Skeletal muscle tissue (tissue), 4 donors: ENCODE measurements around the gene PPARD. TPM values are rescaled to one million over a fixed set of nuclear protein-coding genes. Genes with fewer than 3 reads are reported as not detected.

Experiments used
- H3K27ac ChIP-seq: one replicate; pipeline ENCODE4 v1.7.0; 2013; ENCODE audit warnings: mild to moderate bottlenecking, low read depth, low read length, inconsistent platforms
- H3K27me3 ChIP-seq, 3 donors: one replicate each; pipeline ENCODE4 v1.7.0; 2013; ENCODE audit warnings: low read length in 3 of 3; ENCODE audit not compliant: control insufficient read depth in 3 of 3, insufficient read depth in 3 of 3
- H3K36me3 ChIP-seq, 3 donors: one replicate each; pipeline ENCODE4 v1.7.0; 2013; ENCODE audit warnings: low read length in 3 of 3; ENCODE audit not compliant: control insufficient read depth in 3 of 3, insufficient read depth in 3 of 3
- H3K4me1 ChIP-seq, 3 donors: one replicate each; pipeline ENCODE4 v1.7.0; 2013; ENCODE audit warnings: low read length in 3 of 3, mild to moderate bottlenecking in 3 of 3; ENCODE audit not compliant: control insufficient read depth in 3 of 3, insufficient read depth in 3 of 3
- H3K4me3 ChIP-seq, 3 donors: one replicate each; pipeline ENCODE4 v1.7.0; 2013; ENCODE audit warnings: low read length in 3 of 3
- H3K9ac ChIP-seq, 3 donors: one replicate each; pipeline ENCODE4 v1.7.0; 2013; ENCODE audit warnings: low read length in 3 of 3, mild to moderate bottlenecking in 3 of 3, moderate library complexity in 2 of 3, low read depth in 1 of 3
- H3K9me3 ChIP-seq, 3 donors: one replicate each; pipeline ENCODE4 v1.7.0; 2013; ENCODE audit warnings: low read length in 3 of 3; ENCODE audit not compliant: control insufficient read depth in 3 of 3
- total RNA-seq: library from RNA; depleted of rRNA; stranded (reverse); fragments of >200 nt; gene quantifications from one replicate; pipeline ENCODE4 v1.2.3, GENCODE V29; 2014
- donor health status: Osteomylitis.

The PPARD gene
- total RNA-seq, 1 donor from 2014 or later, result 2.6 TPM

DNA sequence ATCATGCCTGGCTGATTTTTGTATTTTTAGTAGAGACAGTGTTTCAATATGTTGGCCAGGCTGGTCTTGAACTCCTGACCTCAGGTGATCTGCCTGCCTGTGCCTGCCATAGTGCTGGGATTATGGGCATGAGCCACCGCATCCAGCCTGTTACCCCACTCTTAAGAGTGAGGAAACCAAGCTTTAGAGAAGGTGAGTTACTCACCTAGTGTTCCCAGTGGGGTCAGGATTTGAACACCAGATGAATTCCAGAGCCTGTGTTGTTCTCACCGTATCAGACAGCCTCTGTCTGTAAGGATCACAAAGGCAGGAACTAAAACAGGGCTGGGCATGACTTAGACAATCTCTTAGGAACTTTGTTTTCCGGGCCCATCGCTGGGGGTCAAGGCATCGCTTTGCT, 100.3 kb downstream of the PPARD start:
- H3K4me3 ChIP-seq, result no peak overlapping the region
- H3K27ac ChIP-seq, result no peak overlapping the region
- H3K36me3 ChIP-seq, result peaks cover 0 to 2% (median 0%) of the 10 kb centered on the region in 3 donors
- H3K9ac ChIP-seq, result no peak overlapping the region
- H3K27me3 ChIP-seq, result no peaks in the 10 kb centered on the region
- no peaks in the 10 kb centered on the region for H3K4me1 ChIP-seq
- H3K9me3 ChIP-seq, result no peaks in the 10 kb centered on the region

DNA sequence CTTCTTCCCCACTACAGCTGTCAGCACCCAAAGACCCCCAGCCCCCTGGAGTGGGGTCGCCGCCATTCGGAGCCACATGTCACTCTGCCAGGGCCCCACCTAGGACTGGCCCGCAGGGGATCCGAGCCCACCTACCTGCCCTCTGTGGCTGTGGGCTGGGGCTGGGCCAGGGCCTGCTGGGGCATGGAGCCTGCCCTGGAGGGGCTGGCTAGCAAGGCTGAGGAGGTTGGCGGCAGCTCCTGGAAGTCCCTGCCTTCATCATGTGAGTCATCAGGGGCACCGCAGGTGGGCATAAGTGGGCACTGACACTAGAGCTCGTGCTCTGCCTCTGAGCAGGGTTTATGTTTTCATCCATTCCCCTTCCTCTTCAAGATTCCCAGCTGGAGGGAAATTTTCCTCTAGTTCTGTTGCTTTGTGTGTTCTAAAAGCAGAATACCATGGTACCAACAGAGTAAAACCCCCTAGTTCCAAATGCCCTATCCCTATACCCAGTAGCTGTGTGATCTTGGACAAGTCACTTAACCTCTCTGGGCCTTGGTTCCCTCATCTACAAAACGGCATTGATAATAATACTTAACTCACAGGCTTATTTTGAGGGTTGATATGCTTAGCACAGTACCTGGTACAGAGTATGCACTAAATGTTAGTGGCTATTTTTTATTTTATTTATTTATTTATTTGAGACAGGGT, 101.1 kb downstream of the PPARD start:
- H3K27me3 ChIP-seq, result no peaks in the 10 kb centered on the region

DNA sequence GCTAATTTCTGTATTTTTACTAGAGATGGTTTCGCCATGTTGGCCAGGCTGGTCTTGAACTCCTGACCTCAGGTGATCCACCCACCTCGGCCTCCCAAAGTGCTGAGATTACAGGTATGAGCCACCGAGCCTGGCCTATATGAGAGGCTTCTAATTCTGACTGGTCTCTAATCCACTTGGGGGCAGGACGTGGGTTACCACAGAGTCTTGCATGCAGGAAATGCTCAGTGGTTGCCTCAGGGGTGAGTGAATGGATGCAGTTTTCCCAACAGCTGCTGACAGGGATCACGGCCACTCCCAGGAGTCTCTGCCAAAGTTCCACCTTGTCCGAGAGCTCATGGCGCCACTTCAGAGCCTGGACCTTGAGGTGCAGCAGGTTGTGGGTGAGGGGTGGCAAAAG, 103.3 kb downstream of the PPARD start:
- H3K27ac ChIP-seq, result no peak overlapping the region
- no peaks in the 10 kb centered on the region for H3K4me1 ChIP-seq
- no peak overlapping the region for H3K9ac ChIP-seq
- no peaks in the 10 kb centered on the region for H3K27me3 ChIP-seq
- peaks cover 0 to 2% (median 0%) of the 10 kb centered on the region in 3 donors for H3K36me3 ChIP-seq
- no peaks in the 10 kb centered on the region for H3K9me3 ChIP-seq
- no peak overlapping the region for H3K4me3 ChIP-seq

More for the DNA sequence above, 101.1 kb downstream of the PPARD start:
- no peak overlapping the region for H3K9ac ChIP-seq
- no peak overlapping the region for H3K4me3 ChIP-seq
- H3K9me3 ChIP-seq, result no peaks in the 10 kb centered on the region
- H3K27ac ChIP-seq, result no peak overlapping the region
- no peaks in the 10 kb centered on the region for H3K4me1 ChIP-seq
- peaks cover 0 to 2% (median 0%) of the 10 kb centered on the region in 3 donors for H3K36me3 ChIP-seq

DNA sequence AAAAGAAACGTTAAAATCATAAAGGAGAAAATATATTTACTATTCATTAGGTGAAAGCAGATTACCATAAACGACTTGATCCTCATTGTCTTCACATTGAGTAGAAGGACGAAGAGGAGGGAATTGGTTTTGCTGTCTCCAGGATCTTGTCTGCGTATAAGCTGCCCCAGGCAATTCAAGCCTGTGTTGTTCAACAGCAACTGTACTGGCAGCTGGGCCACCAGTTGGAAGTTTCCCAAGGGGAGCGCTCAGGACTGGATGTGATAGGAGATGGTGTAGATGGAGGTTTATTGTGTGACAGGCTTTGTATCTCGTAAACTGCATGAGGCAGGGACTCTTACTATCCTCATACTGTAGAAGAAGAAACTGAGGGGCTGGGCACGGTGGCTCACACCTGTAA, 105.8 kb downstream of the PPARD start:
- no peaks in the 10 kb centered on the region for H3K27me3 ChIP-seq
- peak overlapping the region in 1 of 3 donors; percentile 20 for H3K9ac ChIP-seq
- no peak overlapping the region for H3K4me3 ChIP-seq
- peaks cover 3 to 11% (median 11%) of the 10 kb centered on the region in 3 donors for H3K4me1 ChIP-seq
- H3K9me3 ChIP-seq, result no peaks in the 10 kb centered on the region
- no peak overlapping the region for H3K27ac ChIP-seq
- peaks cover 0 to 2% (median 0%) of the 10 kb centered on the region in 3 donors for H3K36me3 ChIP-seq

DNA sequence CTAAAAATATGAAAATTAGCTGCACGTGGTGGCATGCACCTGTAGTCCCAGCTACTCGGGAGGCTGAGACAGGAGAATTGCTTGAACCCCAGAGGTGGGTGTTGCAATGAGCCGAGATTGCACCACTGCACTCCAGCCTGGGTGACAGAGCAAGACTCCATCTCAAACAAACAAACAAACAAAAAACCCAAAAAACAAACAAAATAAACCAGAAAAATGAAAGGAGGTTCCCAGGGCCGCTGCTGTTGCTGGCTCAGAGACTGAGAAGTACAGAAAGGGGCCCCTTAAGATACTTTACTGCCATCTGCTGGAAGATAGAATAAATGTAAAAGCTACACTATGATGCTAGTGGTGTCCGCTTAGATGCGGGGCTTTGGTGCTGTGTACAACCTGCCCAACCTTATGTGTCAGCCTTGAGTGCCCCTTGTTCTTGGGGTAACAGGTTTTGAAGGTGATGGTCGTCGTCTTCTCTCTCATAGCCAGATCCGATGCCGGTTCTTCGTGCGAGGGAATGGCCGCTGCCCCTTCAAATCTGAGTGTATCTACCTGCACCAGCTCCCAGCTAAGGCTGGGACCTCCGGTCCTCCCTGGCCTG, 107.0 kb downstream of the PPARD start:
- Histone ChIP-seq H3K9me3 (no peaks in the 10 kb centered on the region), H3K4me3 (no peak overlapping the region), H3K27ac (no peak overlapping the region), H3K27me3 (no peaks in the 10 kb centered on the region), H3K4me1 (peaks cover 14 to 23% (median 23%) of the 10 kb centered on the region in 3 donors), H3K9ac (no peak overlapping the region), H3K36me3 (peaks cover 0 to 2% (median 0%) of the 10 kb centered on the region in 3 donors)

DNA sequence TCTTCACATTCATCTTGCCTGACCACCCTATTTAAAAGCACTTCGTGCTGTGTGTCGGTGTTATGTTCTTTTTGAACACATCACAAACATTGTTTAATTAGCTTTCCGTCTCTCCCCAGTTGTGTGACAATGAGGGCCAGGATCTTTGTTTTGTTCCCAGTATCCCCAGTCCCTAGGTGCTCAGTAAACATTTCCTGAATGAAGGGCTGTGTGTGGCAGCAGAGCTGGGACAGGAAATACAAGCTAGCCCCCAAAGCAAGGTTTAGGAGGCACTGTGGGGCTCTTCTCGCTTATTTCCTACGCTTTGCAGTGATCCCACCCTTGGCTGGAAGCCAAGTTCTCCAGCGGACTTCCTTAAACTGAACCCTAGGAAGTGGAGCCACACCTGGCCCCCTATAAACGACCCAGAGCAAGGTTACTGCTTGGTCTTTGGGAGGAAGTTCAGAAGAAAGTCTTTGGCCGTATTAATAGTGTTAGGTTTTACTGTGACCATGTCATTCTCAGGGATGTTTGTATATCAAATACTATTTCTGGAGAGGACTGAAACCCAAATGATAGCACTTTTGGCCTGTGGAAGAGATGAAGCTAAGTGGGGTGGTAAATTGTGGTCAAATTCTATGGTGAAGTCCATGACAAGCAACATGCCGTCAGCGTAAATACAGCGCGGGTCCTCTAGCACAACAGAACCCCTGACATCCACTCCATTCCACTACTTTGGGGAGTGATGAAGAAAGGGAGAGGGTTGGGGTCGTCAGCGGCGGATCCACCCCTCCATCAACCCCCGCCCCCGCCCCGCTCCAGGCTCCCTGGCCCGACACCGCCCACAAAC, 109.2 kb downstream of the PPARD start:
- H3K9ac ChIP-seq, result no peak overlapping the region
- peak overlapping the region; percentile 77 for H3K27ac ChIP-seq

DNA sequence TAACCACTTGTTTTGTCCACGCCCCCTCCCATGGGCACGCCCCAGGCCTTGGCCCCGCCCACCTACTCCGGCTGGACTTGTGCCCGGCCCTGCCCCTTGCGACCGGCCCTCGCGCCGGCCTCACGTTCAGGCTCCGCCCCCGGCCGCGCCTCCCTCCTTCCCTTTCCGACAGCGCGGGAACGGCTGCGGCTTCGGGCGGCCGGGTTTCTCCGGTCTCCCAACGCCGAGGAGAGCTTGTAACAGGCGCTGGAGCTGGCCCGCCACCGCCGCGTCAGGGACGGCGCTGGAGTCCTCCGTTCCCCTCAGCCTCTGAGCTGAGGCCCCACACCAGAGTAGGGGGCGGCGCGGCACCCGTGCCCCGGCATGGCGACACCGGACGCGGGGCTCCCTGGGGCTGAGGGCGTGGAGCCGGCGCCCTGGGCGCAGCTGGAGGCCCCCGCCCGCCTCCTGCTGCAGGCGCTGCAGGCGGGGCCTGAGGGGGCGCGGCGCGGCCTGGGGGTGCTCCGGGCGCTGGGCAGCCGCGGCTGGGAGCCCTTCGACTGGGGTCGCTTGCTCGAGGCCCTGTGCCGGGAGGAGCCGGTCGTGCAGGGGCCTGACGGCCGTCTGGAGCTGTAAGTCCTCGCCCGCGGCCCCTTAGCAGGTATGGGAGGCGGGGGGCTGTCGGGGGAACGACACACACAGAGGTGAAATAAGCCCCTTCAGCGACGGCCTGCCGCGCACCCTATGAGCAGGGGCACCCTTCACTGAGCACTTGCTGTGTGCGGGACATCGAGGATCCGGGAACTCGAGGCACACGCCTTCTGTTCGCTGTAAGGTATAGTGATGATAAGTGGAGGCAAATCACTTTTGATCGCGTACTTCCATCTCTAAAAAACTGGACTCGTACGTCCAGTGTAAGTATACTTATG, 110.1 kb downstream of the PPARD start, which contains the start of gene FANCE:
Gene FANCE, plus strand, starts transcription at position 156 of the 908 bp plus-strand sequence. Its CDS starts 208 bp downstream, at position 364.
- H3K4me3 ChIP-seq, result peak within 1 kb of the TSS; percentile 66 to 79 (median 79)
- H3K9me3 ChIP-seq, result no peaks in the 10 kb centered on the region
- peaks cover 6 to 13% (median 8%) of the 10 kb centered on the region in 3 donors for H3K36me3 ChIP-seq
- H3K4me1 ChIP-seq, result peaks cover 31 to 37% (median 36%) of the 10 kb centered on the region in 3 donors
- no peaks in the 10 kb centered on the region for H3K27me3 ChIP-seq
- peak within 1 kb of the TSS; percentile 80 for H3K27ac ChIP-seq
- H3K9ac ChIP-seq, result peak within 1 kb of the TSS; percentile 54 to 81 (median 75)

More for the DNA sequence above, 109.2 kb downstream of the PPARD start:
- Histone ChIP-seq H3K4me1 (peaks cover 31 to 37% (median 36%) of the 10 kb centered on the region in 3 donors), H3K27me3 (no peaks in the 10 kb centered on the region), H3K4me3 (peak overlapping the region; percentile 57 to 66 (median 57)), H3K36me3 (peaks cover 3 to 11% (median 4%) of the 10 kb centered on the region in 3 donors), H3K9me3 (no peaks in the 10 kb centered on the region)

DNA sequence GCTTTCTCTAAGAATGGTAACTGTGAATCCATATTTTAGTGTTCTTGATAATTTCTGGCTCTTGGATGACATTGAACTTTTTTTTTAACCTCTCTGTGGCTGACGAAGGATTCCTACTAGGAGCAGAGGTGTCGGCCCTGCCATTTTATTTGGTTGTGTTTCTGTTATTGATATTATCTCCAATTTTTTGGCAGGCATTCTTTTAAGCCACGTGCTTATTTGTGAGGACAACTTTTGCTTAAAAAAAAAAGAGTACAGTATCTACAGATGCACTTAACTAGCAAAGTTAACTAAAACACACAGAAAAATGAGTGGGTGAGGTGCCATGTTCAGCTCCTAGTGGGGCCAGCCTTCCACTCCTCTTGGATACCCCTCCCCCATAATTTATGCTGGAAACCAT, 110.9 kb downstream of the PPARD start:
- Histone ChIP-seq H3K9ac (peak overlapping the region; percentile 53 to 81 (median 54)), H3K27ac (peak overlapping the region; percentile 80)

More for the DNA sequence above, 110.9 kb downstream of the PPARD start:
- Histone ChIP-seq H3K36me3 (peaks cover 9 to 20% (median 11%) of the 10 kb centered on the region in 3 donors), H3K27me3 (no peaks in the 10 kb centered on the region), H3K9me3 (no peaks in the 10 kb centered on the region), H3K4me3 (peak overlapping the region; percentile 60 to 79 (median 79)), H3K4me1 (peaks cover 31 to 37% (median 36%) of the 10 kb centered on the region in 3 donors)
